Keratinocyte (primary cell): Measurements from ENCODE around the gene RHOA. TPM values are rescaled to one million over a fixed set of nuclear protein-coding genes. Genes with fewer than 3 reads are reported as not detected.

Source experiments
- DNase-seq: peaks from one replicate; pipeline ENCODE4 v3.0.0-alpha.2; 2011; ENCODE audit warnings: low read depth, missing footprints, low spot score
- FAIRE-seq: peaks from 2 replicates; lab custom pipeline; 2011; peaks lifted over from hg19 to GRCh38; lab: Jason Lieb, UNC
- H2AFZ ChIP-seq: 2 replicates; pipeline ENCODE4 v1.6.0; 2012; ENCODE audit warnings: low read length, control low read depth, inconsistent platforms; ENCODE audit not compliant: control insufficient read depth
- H3K27ac ChIP-seq: 2 replicates; pipeline ENCODE4 v1.5.1; 2011; ENCODE audit warnings: low read length; ENCODE audit not compliant: control insufficient read depth, insufficient read depth
- H3K27me3 ChIP-seq: 3 replicates; pipeline ENCODE4 v1.6.0; 2011; ENCODE audit warnings: low read length; ENCODE audit not compliant: control insufficient read depth, insufficient read depth; ENCODE audit errors: extremely low read depth
- H3K36me3 ChIP-seq, 2 experiments: 2 replicates in 1 of 2; 3 replicates in 1 of 2; pipeline ENCODE4 v1.5.1; 2011; ENCODE audit warnings: low read length in 2 of 2, mild to moderate bottlenecking in 1 of 2; ENCODE audit not compliant: control insufficient read depth in 2 of 2, insufficient read depth in 2 of 2; ENCODE audit errors: extremely low read depth in 1 of 2
- H3K4me1 ChIP-seq: 3 replicates; pipeline ENCODE4 v1.5.1; 2011; ENCODE audit warnings: low read length; ENCODE audit not compliant: control insufficient read depth, insufficient read depth; ENCODE audit errors: extremely low read depth
- H3K4me2 ChIP-seq: 3 replicates; pipeline ENCODE4 v1.6.0; 2011; ENCODE audit warnings: low read depth, low read length; ENCODE audit not compliant: control insufficient read depth, insufficient read depth; ENCODE audit errors: extremely low read depth
- H3K4me3 ChIP-seq, 3 experiments: fragments of 200-600 bp in 1 of 3; sonication (generic) in 1 of 3; 2 replicates in 2 of 3; 3 replicates in 1 of 3; pipeline ENCODE4 v1.5.1; 2011 to 2016; ENCODE audit warnings: low read length in 3 of 3, mild to moderate bottlenecking in 3 of 3, control low read depth in 2 of 3, inconsistent platforms in 1 of 3, low read depth in 1 of 3, mixed read lengths in 1 of 3, mixed run types in 1 of 3, moderate library complexity in 1 of 3; ENCODE audit not compliant: control insufficient read depth in 2 of 3, insufficient read depth in 2 of 3; ENCODE audit errors: extremely low read depth in 1 of 3
- H3K79me2 ChIP-seq: 2 replicates; pipeline ENCODE4 v1.6.0; 2012; ENCODE audit warnings: low read length; ENCODE audit not compliant: control insufficient read depth, insufficient read depth
- H3K9ac ChIP-seq: 3 replicates; pipeline ENCODE4 v1.6.0; 2011; ENCODE audit warnings: low read length; ENCODE audit not compliant: control insufficient read depth, insufficient read depth; ENCODE audit errors: extremely low read depth
- H3K9me1 ChIP-seq: 3 replicates; pipeline ENCODE4 v1.6.0; 2011; ENCODE audit warnings: low read length; ENCODE audit not compliant: control insufficient read depth, insufficient read depth; ENCODE audit errors: extremely low read depth
- H3K9me3 ChIP-seq: 2 replicates; pipeline ENCODE4 v1.5.1; 2012; ENCODE audit warnings: low read depth, low read length; ENCODE audit not compliant: control insufficient read depth
- H4K20me1 ChIP-seq: 3 replicates; pipeline ENCODE4 v1.6.0; 2011; ENCODE audit warnings: low read length; ENCODE audit not compliant: control insufficient read depth, insufficient read depth; ENCODE audit errors: extremely low read depth
- CTCF ChIP-seq, 3 experiments: IDR thresholded peaks in 1 of 3; conservative IDR thresholded peaks in 1 of 3; optimal IDR thresholded peaks in 1 of 3; 2 replicates in 2 of 3; 3 replicates in 1 of 3; pipeline versions ENCODE3 to v1.5.1; 2011; ENCODE audit warnings: low read length in 3 of 3, mild to moderate bottlenecking in 3 of 3, moderate library complexity in 2 of 3, control low read depth in 1 of 3, inconsistent platforms in 1 of 3; ENCODE audit not compliant: insufficient read depth in 2 of 3; ENCODE audit errors: extremely low read depth in 1 of 3
- EZH2 ChIP-seq: IDR thresholded peaks from one replicate; pipeline ENCODE4 v1.6.1; 2012; ENCODE audit warnings: inconsistent platforms, mild to moderate bottlenecking, low read length, moderate library complexity
- dilution Hi-C: fragments of 300-500 bp; cut with MboI; formaldehyde crosslinking; loops from one replicate; pipeline ENCODE4 v1.7.0; 2020; ENCODE audit warnings: low sequenced_read_pairs; ENCODE audit not compliant: extremely low pct_ligation_motif_present
- polyA plus RNA-seq, 5 experiments: library from polyadenylated mRNA; depleted of rRNA in 3 of 5; stranded (reverse) in 3 of 5; stranded (forward) in 1 of 5; unstranded in 1 of 5; fragments of >200 nt; gene quantifications; 1 replicate in 1 of 5; 2 replicates in 3 of 5; 3 replicates in 1 of 5; pipeline versions ENCODE4 v1.2.1 to v1.2.3, GENCODE V29; 2011 to 2012; ENCODE audit warnings: missing spikeins in 2 of 5, low read depth in 1 of 5, low replicate concordance in 1 of 5

Gene RHOA
- polyA plus RNA-seq, 1 donor (not counting 4 experiments of a cell fraction or from before 2014, with no cell fraction given): 332 TPM

- Histone ChIP-seq H3K9ac (no peak overlapping the region), H2AFZ (no peak overlapping the region), H3K4me1 (peaks cover 24% of the 10 kb centered on the region), H3K36me3 (peaks cover 18 to 26% of the 10 kb centered on the region in 2 experiments), H3K27ac (no peak overlapping the region), H3K4me3 (no peak overlapping the region), H3K9me1 (peaks cover 2% of the 10 kb centered on the region), H3K27me3 (no peaks in the 10 kb centered on the region), H4K20me1 (no peaks in the 10 kb centered on the region), H3K9me3 (no peaks in the 10 kb centered on the region), H3K79me2 (peaks cover 21% of the 10 kb centered on the region), H3K4me2 (no peak overlapping the region)
- DNase-seq: no peak
- FAIRE-seq: no peak
- TF ChIP-seq CTCF (optimal IDR thresholded peaks at IDR 0.05 in 1 of 3, IDR thresholded peaks at IDR 0.05 in 1 of 3, conservative IDR thresholded peaks at IDR 0.05 in 1 of 3; ENCODE audit: extremely low read depth in 1 of 3, insufficient read depth in 2 of 3, low read length in 3 of 3) (no peak), EZH2 (no peak)
- dilution Hi-C loops: no loop called here
These were observed 4.3 kb upstream of the RHOA start for GRCh38 chr3:49415931-49416601.

GRCh38 chr3:49414753-49415152 lies 3.0 kb upstream of the RHOA start:
- Histone ChIP-seq H3K9me3 (no peaks in the 10 kb centered on the region), H3K9me1 (peaks cover 2% of the 10 kb centered on the region), H3K36me3 (peaks cover 18% of the 10 kb centered on the region in 2 experiments), H3K4me1 (peaks cover 24% of the 10 kb centered on the region), H3K9ac (no peak overlapping the region), H3K27ac (no peak overlapping the region), H3K79me2 (peaks cover 35% of the 10 kb centered on the region), H3K4me3 (no peak overlapping the region), H2AFZ (no peak overlapping the region), H3K27me3 (no peaks in the 10 kb centered on the region), H4K20me1 (peaks cover 8% of the 10 kb centered on the region), H3K4me2 (no peak overlapping the region)
- no peak for DNase-seq
- no peak for TF ChIP-seq EZH2
- TF ChIP-seq CTCF (optimal IDR thresholded peaks at IDR 0.05 in 1 of 3, IDR thresholded peaks at IDR 0.05 in 1 of 3, conservative IDR thresholded peaks at IDR 0.05 in 1 of 3; ENCODE audit: extremely low read depth in 1 of 3, insufficient read depth in 2 of 3, low read length in 3 of 3): no peak
- no peak for FAIRE-seq
- dilution Hi-C loops: no loop called here
